Measurements from ENCODE around the gene ATP8A2. TPM values are rescaled to one million over a fixed set of nuclear protein-coding genes. Genes with fewer than 3 reads are reported as not detected.

The ATP8A2 gene
- total and polyA plus RNA-seq, 2 of the 8 experiments (the other 6 are each of a cell fraction or from before 2014, with no cell fraction given) = 2.4 to 8.3 TPM

DNA sequence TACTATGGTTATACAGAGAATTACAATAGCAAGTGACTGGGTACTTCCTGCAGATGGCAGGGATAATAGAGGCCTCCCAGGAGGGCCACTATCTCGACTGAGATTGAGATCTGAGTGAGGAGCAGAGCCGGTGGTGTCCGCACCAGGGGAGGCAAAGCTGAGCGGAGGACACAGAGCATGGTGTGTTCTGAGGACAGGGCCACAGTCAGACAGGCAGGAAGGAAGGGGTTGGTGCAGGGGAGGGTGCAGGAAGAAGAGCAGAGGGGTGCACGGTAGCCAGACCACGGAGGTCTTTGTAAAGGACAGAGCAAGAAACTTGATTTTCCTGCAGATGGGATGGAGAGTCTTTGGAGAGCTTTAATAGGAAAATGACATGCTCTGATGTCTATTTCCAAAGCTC, 527.7 kb downstream of the ATP8A2 start:
- Histone ChIP-seq H2BK12ac (ENCODE audit: low read depth, low read length) (no peak overlapping the region; the same call in 1 of the 2 replicates), H4K20me1 (replicated peaks in 1 of 2; ENCODE audit: control insufficient read depth in 1 of 2, insufficient read depth in 2 of 2, low read length in 2 of 2) (no peaks in the 10 kb centered on the region), H3K4me2 (ENCODE audit: insufficient read depth in 1 of 2, low read depth in 2 of 2, low read length in 2 of 2) (no peak overlapping the region), H4K91ac (replicated peaks; ENCODE audit: insufficient read length, low read length) (peak overlapping the region; percentile 59), H2BK20ac (ENCODE audit: low read length) (no peak overlapping the region), H3K4me3 (ENCODE audit: extremely low read depth in 1 of 4, insufficient read depth in 2 of 4, low read depth in 3 of 4, low read length in 4 of 4) (no peak overlapping the region), H3K79me2 (ENCODE audit: control insufficient read depth in 1 of 2, insufficient read depth in 2 of 2, low read length in 2 of 2) (no peaks in the 10 kb centered on the region), H2BK120ac (replicated peaks; ENCODE audit: low read depth, low read length) (no peak overlapping the region), H2AK5ac (ENCODE audit: low read depth, low read length) (no peak overlapping the region), H2BK5ac (ENCODE audit: low read depth, low read length) (no peak overlapping the region), H3K56ac (replicated peaks; ENCODE audit: insufficient read length, low read depth, low read length) (no peak overlapping the region), H3K23ac (ENCODE audit: insufficient read length) (no peak overlapping the region), H4K8ac (ENCODE audit: extremely low read depth, insufficient read depth, low read length) (no peak overlapping the region), H3K36me3 (ENCODE audit: control insufficient read depth in 2 of 4, insufficient read depth in 4 of 4, low read length in 3 of 4) (no peaks in the 10 kb centered on the region), H3K18ac (ENCODE audit: extremely low read depth, low read length) (no peak overlapping the region), H3K27ac (ENCODE audit: low read depth, low read length) (no peak overlapping the region), H3K4me1 (replicated peaks in 1 of 4; ENCODE audit: control insufficient read depth in 3 of 4, insufficient read depth in 4 of 4, low read length in 3 of 4) (peaks cover 0 to 2% (median under 1%) of the 10 kb centered on the region in 4 experiments; a peak in 2 of 7 replicates), H4K5ac (ENCODE audit: insufficient read length, low read depth, low read length) (no peak overlapping the region), H3K79me1 (ENCODE audit: low read depth, low read length) (no peaks in the 10 kb centered on the region), H3K14ac (ENCODE audit: insufficient read length) (no peak overlapping the region), H3K23me2 (ENCODE audit: low read depth, low read length) (no peaks in the 10 kb centered on the region; the same call in 1 of the 2 replicates), H3K9me3 (ENCODE audit: insufficient read depth in 2 of 2, low read depth in 1 of 2, low read length in 1 of 2) (peaks cover 19 to 23% of the 10 kb centered on the region in 2 experiments), H2AFZ (ENCODE audit: low read length) (no peak overlapping the region), H2BK15ac (ENCODE audit: low read length) (no peak overlapping the region), H3K9ac (replicated peaks in 1 of 4; ENCODE audit: extremely low read depth in 1 of 4, low read depth in 3 of 4, low read length in 3 of 4) (no peak overlapping the region), H3K27me3 (replicated peaks in 1 of 4; ENCODE audit: control insufficient read depth in 3 of 4, extremely low read depth in 1 of 4, insufficient read depth in 3 of 4, low read length in 3 of 4) (no peaks in the 10 kb centered on the region; a peak in 1 of 7 replicates), H3K4ac (replicated peaks; ENCODE audit: insufficient read length, low read depth, low read length) (no peak overlapping the region)
- FAIRE-seq (no peak), DNase-seq (ENCODE audit: low read depth in 1 of 2, low spot score in 2 of 2) (no peak)
- 91% methylated on average over 6 of the region's 6 CpGs; no CpG with 5 or more reads in 1 of the 2 experiments for WGBS, 2 experiments (ENCODE audit: extremely low coverage in 1 of 2, insufficient coverage in 1 of 2, insufficient read length in 1 of 2, insufficient replicate concordance in 2 of 2, low coverage in 1 of 2, low lambda C conversion rate in 2 of 2, missing lambda C conversion rate in 1 of 2)
- TF ChIP-seq SP1 (IDR thresholded peaks at IDR 0.05; ENCODE audit: low read depth, low read length) = no peak
- CTCF ChIA-PET (ENCODE audit: partially characterized antibody) = no interaction called here
- POLR2A ChIA-PET (ENCODE audit: partially characterized antibody) = interaction anchor here (1.1 kb wide), 1 partner anchor 152 kb away, joined by 3 read pairs; the partner anchor contains the start of gene SHISA2

Data from H1 (cell line).